ENCODE data around the gene HFE. TPM values are rescaled to one million over a fixed set of nuclear protein-coding genes. Genes with fewer than 3 reads are reported as not detected.
A peak's percentile ranks its signal among the peaks of the same experiment; 100 is the strongest.

The HFE gene
- total RNA-seq, 2 donors from 2014 or later, result 2.0 to 5.4 TPM

- H3K9me3 ChIP-seq, result no peaks in the 10 kb centered on the region
- DNase-seq, result no peak
- no peak overlapping the region for H3K4me3 ChIP-seq
- H3K27ac ChIP-seq, result peak overlapping the region; percentile 22 to 65 (median 54)
- intact Hi-C loops (cut with DNase I), result no loop called here
- 63 to 80% methylated on average over 2 of the region's 2 CpGs for WGBS, 2 donors
- H3K27me3 ChIP-seq, result no peaks in the 10 kb centered on the region
- no peak for ATAC-seq
- no peak for TF ChIP-seq POLR2A (IDR thresholded peaks at IDR 0.05)
- TF ChIP-seq CTCF (IDR thresholded peaks at IDR 0.05), result no peak
- peaks cover 0 to 2% of the 10 kb centered on the region in 2 donors for H3K36me3 ChIP-seq (replicated peaks in 1 of 2; ENCODE audit: insufficient read depth in 1 of 2, low read depth in 2 of 2)
- peaks cover 14% of the 10 kb centered on the region for H3K4me1 ChIP-seq
Observed at GRCh38 chr6:26142026-26142425, 54.8 kb downstream of the HFE start.

Other genes starting within 250 kb of the HFE start
- gene SLC17A3, start 213.2 kb upstream of the HFE start, total RNA-seq, result not detected
- not detected for gene SLC17A2, start 156.7 kb upstream of the HFE start, total RNA-seq
- 1 to 10 TPM; 3.9 to 4.0 TPM for gene TRIM38, start 124.6 kb upstream of the HFE start, total RNA-seq